Measurements from ENCODE around the gene ZFAND3.

GRCh38 chr6:37799263-37799644 is 20.3 kb upstream of the ZFAND3 start:
- TF ChIP-seq POLR2AphosphoS5 (IDR thresholded peaks at IDR 0.05) (no peak), EZH2 (IDR thresholded peaks at IDR 0.05; ENCODE audit: borderline replicate concordance, insufficient read depth, low read length, poor library complexity, severe bottlenecking) (no peak), CTCF (IDR thresholded peaks at IDR 0.05; ENCODE audit: poor library complexity, severe bottlenecking) (no peak), TAF1 (IDR thresholded peaks at IDR 0.05; ENCODE audit: low read depth) (no peak), EP300 (conservative IDR thresholded peaks at IDR 0.05; ENCODE audit: poor library complexity, severe bottlenecking) (no peak), SMC3 (conservative IDR thresholded peaks at IDR 0.05; ENCODE audit: poor library complexity) (no peak), REST (IDR thresholded peaks at IDR 0.05; ENCODE audit: borderline replicate concordance) (no peak), MXI1 (conservative IDR thresholded peaks at IDR 0.05; ENCODE audit: poor library complexity, severe bottlenecking) (no peak), RAD21 (conservative IDR thresholded peaks at IDR 0.05) (no peak)

Data from neural cell (in vitro differentiated cells).